ENCODE measurements around the gene PLAGL2.

PLAGL2 gene

DNA sequence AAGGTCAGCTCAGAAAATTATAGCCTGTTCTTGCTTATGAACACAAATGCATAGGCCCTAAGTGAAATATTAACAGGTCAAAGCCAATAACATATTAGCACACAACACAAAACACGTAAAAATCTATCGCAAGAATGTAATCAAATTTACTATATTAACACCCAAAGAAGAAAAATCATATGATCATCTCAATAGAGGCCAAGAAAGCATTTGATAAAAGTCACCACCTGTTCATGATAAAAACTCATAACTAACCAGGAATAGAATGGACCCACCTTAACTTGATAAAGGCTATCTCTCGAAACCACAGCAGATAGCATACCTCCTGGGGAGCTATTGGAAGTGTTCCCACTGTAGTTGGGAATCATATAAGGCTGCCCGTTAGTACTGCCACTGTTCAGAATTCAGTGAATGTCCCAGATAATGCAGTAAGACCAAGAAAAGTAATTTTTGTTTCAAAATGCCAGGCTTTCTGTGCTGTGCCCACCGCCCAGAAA, 21.8 kb upstream of the PLAGL2 start:
- H3K36me3 ChIP-seq (ENCODE audit: insufficient read depth, low read length), result peaks cover 54% of the 10 kb centered on the region
- H3K9me3 ChIP-seq (replicated peaks; ENCODE audit: low read length), result no peaks in the 10 kb centered on the region

DNA sequence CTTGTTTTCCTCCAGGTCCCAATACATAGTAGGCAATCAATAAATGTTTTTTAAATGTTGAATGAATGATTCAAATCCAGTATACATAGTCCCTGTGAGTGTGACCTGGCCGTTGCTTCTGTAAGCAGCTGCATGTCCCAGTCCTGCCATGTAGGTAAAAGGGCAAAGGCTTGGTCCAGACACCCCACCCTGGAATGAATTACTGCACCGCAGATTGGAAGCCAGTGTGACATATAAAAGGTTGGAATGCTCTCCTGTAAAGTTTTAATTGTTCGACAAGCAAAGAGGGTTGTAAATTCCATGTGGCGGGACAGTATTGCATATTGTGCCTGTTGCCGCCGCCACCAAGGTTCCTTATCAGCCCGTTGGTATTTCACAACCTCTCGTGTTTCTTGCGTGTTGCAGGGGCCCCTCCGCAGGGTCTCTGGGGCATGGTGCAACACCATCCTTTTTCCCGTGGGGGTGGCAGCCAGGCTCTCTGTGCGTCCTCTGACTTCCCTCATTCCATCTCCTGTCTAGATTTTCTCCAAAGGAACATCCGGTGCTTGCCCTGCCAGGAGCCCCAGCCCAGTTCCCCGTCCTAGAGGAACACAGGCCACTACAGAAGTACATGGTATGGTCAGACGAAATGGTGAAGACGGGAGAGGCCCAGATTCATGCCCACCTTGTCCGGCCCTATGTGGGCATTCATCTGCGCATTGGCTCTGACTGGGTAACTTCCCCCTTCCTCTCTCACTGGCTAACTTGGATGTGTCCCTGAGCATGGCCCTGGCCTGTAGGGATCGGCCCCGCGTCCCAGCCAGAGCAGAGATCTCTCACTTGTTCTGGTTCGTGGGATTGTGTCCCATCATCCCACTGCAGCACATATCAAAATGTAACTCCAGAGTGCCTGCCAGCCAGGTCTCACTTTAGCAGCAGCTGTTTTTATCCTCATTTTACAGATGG, 20.5 kb upstream of the PLAGL2 start:
- Histone ChIP-seq H3K4me1 (ENCODE audit: control insufficient read depth, insufficient read depth, low read length) (no peaks in the 10 kb centered on the region), H3K4me3 (ENCODE audit: low read length) (no peak overlapping the region), H3K9me3 (replicated peaks; ENCODE audit: low read length) (no peaks in the 10 kb centered on the region), H3K9ac (ENCODE audit: low read depth, low read length) (no peak overlapping the region), H3K27me3 (ENCODE audit: control insufficient read depth, insufficient read depth, low read length) (no peaks in the 10 kb centered on the region), H3K4me2 (ENCODE audit: low read length) (no peak overlapping the region), H3K36me3 (ENCODE audit: insufficient read depth, low read length) (peaks cover 55% of the 10 kb centered on the region)

More for the DNA sequence above, 21.8 kb upstream of the PLAGL2 start:
- H3K4me2 ChIP-seq (ENCODE audit: low read length), result no peak overlapping the region
- H3K9ac ChIP-seq (ENCODE audit: low read depth, low read length), result no peak overlapping the region
- no peak overlapping the region for H3K4me3 ChIP-seq (ENCODE audit: low read length)
- no peaks in the 10 kb centered on the region for H3K27me3 ChIP-seq (ENCODE audit: control insufficient read depth, insufficient read depth, low read length)
- H3K4me1 ChIP-seq (ENCODE audit: control insufficient read depth, insufficient read depth, low read length), result no peaks in the 10 kb centered on the region

DNA sequence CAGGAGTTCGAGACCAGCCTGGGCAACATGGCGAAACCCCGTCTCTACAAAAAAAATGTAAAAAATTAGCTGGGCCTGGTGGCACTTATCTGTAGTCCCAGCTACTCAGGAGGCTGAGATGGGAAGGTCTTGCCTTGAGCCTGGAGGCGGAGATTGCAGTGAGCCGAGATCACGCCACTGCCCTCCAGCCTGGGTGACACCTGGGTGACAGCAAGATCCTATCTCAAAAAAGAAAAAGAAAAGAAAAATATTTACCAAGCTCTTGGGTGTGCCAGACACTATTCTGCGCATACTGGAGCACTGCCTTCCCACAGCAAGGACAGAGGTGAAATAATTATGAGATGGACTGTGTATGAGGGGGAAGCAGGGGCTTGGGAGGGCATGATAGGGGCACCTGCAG, 19.8 kb upstream of the PLAGL2 start:
- no peak overlapping the region for H3K4me3 ChIP-seq (ENCODE audit: low read length)
- H3K36me3 ChIP-seq (ENCODE audit: insufficient read depth, low read length), result peaks cover 55% of the 10 kb centered on the region
- H3K27me3 ChIP-seq (ENCODE audit: control insufficient read depth, insufficient read depth, low read length), result no peaks in the 10 kb centered on the region
- no peaks in the 10 kb centered on the region for H3K9me3 ChIP-seq (replicated peaks; ENCODE audit: low read length)
- H3K9ac ChIP-seq (ENCODE audit: low read depth, low read length), result no peak overlapping the region
- no peaks in the 10 kb centered on the region for H3K4me1 ChIP-seq (ENCODE audit: control insufficient read depth, insufficient read depth, low read length)
- no peak overlapping the region for H3K4me2 ChIP-seq (ENCODE audit: low read length)

GRCh38 chr20:32226391-32226790, 18.8 kb upstream of the PLAGL2 start:
- Histone ChIP-seq H3K9ac (ENCODE audit: low read depth, low read length) (no peak overlapping the region), H3K4me1 (ENCODE audit: control insufficient read depth, insufficient read depth, low read length) (no peaks in the 10 kb centered on the region), H3K4me2 (ENCODE audit: low read length) (no peak overlapping the region), H3K4me3 (ENCODE audit: low read length) (no peak overlapping the region), H3K27me3 (ENCODE audit: control insufficient read depth, insufficient read depth, low read length) (no peaks in the 10 kb centered on the region), H3K36me3 (ENCODE audit: insufficient read depth, low read length) (peaks cover 51% of the 10 kb centered on the region), H3K9me3 (replicated peaks; ENCODE audit: low read length) (no peaks in the 10 kb centered on the region)

DNA sequence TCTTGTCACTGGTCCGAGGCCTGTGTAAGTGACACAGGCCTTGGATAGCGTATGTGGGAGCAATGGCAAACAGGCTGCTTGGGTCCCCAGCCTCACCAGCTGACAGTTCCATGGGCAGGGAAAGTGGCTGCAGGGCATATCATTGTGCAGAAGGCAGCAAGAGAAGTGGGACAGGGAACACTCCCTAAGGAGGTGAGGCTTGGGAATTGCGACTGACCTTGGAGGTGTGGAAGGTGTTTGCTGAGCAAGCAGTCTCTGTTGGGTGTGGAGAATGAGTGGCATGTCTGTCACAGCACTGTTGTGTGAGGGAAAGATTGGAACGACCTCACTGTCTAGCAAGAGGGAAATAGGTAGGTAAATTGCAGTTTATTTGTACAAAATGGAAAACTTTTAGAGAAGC, 16.9 kb upstream of the PLAGL2 start:
- Histone ChIP-seq H3K4me3 (ENCODE audit: low read length) (no peak overlapping the region), H3K9me3 (replicated peaks; ENCODE audit: low read length) (no peaks in the 10 kb centered on the region), H3K27me3 (ENCODE audit: control insufficient read depth, insufficient read depth, low read length) (no peaks in the 10 kb centered on the region), H3K9ac (ENCODE audit: low read depth, low read length) (no peak overlapping the region), H3K4me2 (ENCODE audit: low read length) (no peak overlapping the region), H3K4me1 (ENCODE audit: control insufficient read depth, insufficient read depth, low read length) (no peaks in the 10 kb centered on the region), H3K36me3 (ENCODE audit: insufficient read depth, low read length) (peaks cover 50% of the 10 kb centered on the region)

DNA sequence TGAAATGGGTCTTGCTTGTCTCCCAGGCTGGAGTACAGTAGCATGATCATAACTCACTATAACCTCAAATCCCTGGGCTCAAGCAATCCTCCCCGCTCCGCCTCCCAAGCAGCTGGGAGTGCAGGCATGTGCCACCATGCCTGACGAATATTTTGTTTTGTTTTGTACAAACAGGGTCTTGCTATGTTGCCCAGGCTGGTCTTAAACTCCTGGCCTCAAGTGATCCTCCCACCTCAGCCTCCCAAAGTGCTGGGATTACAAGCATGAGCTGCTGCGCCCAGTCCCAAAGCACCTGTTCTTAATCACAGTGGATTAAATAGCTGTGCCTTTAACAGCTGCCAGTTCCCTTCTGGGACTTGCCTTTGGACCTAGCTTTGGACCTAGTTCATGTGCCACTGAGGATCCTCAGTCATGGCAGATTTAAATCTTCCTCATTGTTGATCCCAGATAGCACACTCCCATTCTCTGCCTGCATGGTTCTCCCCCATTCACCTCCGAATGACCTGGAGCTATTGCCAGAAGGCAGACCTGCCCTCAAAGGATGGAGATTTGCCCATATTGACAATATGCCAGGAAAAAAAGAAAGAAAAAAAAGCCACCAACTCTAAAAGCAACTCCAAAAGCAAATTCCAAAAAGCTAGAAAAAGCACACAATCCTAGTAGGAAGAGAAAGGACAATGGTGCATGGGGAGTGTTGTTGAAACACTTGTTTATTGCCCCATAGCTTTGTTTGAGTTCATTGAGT, 10.8 kb upstream of the PLAGL2 start:
- Histone ChIP-seq H3K27me3 (ENCODE audit: control insufficient read depth, insufficient read depth, low read length) (no peaks in the 10 kb centered on the region), H3K9me3 (replicated peaks; ENCODE audit: low read length) (no peaks in the 10 kb centered on the region), H3K9ac (ENCODE audit: low read depth, low read length) (no peak overlapping the region), H3K4me2 (ENCODE audit: low read length) (no peak overlapping the region), H3K4me3 (ENCODE audit: low read length) (no peak overlapping the region), H3K36me3 (ENCODE audit: insufficient read depth, low read length) (peaks cover 64% of the 10 kb centered on the region), H3K4me1 (ENCODE audit: control insufficient read depth, insufficient read depth, low read length) (no peaks in the 10 kb centered on the region)

GRCh38 chr20:32216179-32217142, 8.9 kb upstream of the PLAGL2 start:
- H3K4me3 ChIP-seq (ENCODE audit: low read length), result no peak overlapping the region
- H3K4me1 ChIP-seq (ENCODE audit: control insufficient read depth, insufficient read depth, low read length), result no peaks in the 10 kb centered on the region
- H3K9me3 ChIP-seq (replicated peaks; ENCODE audit: low read length), result no peaks in the 10 kb centered on the region
- H3K4me2 ChIP-seq (ENCODE audit: low read length), result no peak overlapping the region
- no peak overlapping the region for H3K9ac ChIP-seq (ENCODE audit: low read depth, low read length)
- peaks cover 62% of the 10 kb centered on the region for H3K36me3 ChIP-seq (ENCODE audit: insufficient read depth, low read length)
- no peaks in the 10 kb centered on the region for H3K27me3 ChIP-seq (ENCODE audit: control insufficient read depth, insufficient read depth, low read length)

GRCh38 chr20:32215729-32216128, 8.2 kb upstream of the PLAGL2 start:
- Histone ChIP-seq H3K9me3 (replicated peaks; ENCODE audit: low read length) (no peaks in the 10 kb centered on the region), H3K27me3 (ENCODE audit: control insufficient read depth, insufficient read depth, low read length) (no peaks in the 10 kb centered on the region), H3K4me1 (ENCODE audit: control insufficient read depth, insufficient read depth, low read length) (no peaks in the 10 kb centered on the region), H3K9ac (ENCODE audit: low read depth, low read length) (no peak overlapping the region), H3K36me3 (ENCODE audit: insufficient read depth, low read length) (peaks cover 61% of the 10 kb centered on the region), H3K4me2 (ENCODE audit: low read length) (no peak overlapping the region), H3K4me3 (ENCODE audit: low read length) (no peak overlapping the region)

GRCh38 chr20:32215147-32215546, 7.6 kb upstream of the PLAGL2 start:
- H3K36me3 ChIP-seq (ENCODE audit: insufficient read depth, low read length), result peaks cover 62% of the 10 kb centered on the region

GRCh38 chr20:32213870-32214269, 6.3 kb upstream of the PLAGL2 start:
- peaks cover 9% of the 10 kb centered on the region for H3K4me1 ChIP-seq (ENCODE audit: control insufficient read depth, insufficient read depth, low read length)
- H3K9ac ChIP-seq (ENCODE audit: low read depth, low read length), result no peak overlapping the region
- no peak overlapping the region for H3K4me2 ChIP-seq (ENCODE audit: low read length)
- peaks cover 56% of the 10 kb centered on the region for H3K36me3 ChIP-seq (ENCODE audit: insufficient read depth, low read length)
- H3K9me3 ChIP-seq (replicated peaks; ENCODE audit: low read length), result no peaks in the 10 kb centered on the region
- H3K4me3 ChIP-seq (ENCODE audit: low read length), result no peak overlapping the region
- no peaks in the 10 kb centered on the region for H3K27me3 ChIP-seq (ENCODE audit: control insufficient read depth, insufficient read depth, low read length)

More at GRCh38 chr20:32215147-32215546, 7.6 kb upstream of the PLAGL2 start:
- H3K9me3 ChIP-seq (replicated peaks; ENCODE audit: low read length), result no peaks in the 10 kb centered on the region
- no peak overlapping the region for H3K9ac ChIP-seq (ENCODE audit: low read depth, low read length)
- H3K4me2 ChIP-seq (ENCODE audit: low read length), result no peak overlapping the region
- H3K27me3 ChIP-seq (ENCODE audit: control insufficient read depth, insufficient read depth, low read length), result no peaks in the 10 kb centered on the region
- peaks cover under 1% of the 10 kb centered on the region for H3K4me1 ChIP-seq (ENCODE audit: control insufficient read depth, insufficient read depth, low read length)
- H3K4me3 ChIP-seq (ENCODE audit: low read length), result no peak overlapping the region
